ENCODE measurements around the gene KRT34. TPM values are rescaled to one million over a fixed set of nuclear protein-coding genes. Genes with fewer than 3 reads are reported as not detected.

The KRT34 gene
- total RNA-seq, 1 donor from 2014 or later: not detected

DNA sequence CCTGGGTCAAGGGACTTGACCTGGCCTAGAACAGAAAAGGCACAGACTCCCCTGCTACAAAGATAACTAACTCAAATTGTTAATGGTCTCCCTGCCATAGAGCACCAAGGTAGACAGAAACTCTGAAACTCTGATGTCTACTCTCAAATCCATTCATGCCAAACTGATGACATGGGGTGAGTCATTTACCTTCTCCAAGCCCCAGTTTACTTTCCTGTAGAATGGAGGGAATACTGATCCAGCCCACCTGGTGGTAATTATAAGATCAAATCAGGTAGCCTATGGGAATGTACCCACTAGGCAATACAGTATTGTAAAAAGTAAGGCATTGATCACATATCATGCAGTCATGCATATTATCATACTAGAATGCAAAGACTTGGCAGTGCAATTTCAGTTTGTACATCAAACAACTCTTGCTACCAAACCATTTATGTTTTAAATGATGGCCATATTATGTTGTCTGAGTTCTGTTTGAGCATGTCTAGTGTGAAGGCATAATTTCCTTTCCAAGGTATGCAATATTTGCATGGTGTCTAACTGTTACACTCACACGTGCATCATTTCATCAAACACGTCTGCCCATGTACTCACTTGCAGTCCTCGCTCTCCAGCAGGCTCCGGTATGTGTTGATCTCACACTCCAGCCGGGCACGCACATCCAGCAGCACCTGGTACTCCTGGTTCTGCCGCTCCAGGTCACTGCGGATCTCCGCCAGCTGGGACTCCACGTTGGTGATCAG is 12.3 kb upstream of the KRT34 start:
- Mint-ChIP-seq H3K4me1 (ENCODE audit: unreplicated experiment) (peaks cover 12% of the 10 kb centered on the region), H3K4me3 (no peak overlapping the region), H3K27me3 (no peaks in the 10 kb centered on the region), H3K36me3 (no peaks in the 10 kb centered on the region), H3K9me3 (no peaks in the 10 kb centered on the region), H3K27ac (no peak overlapping the region)
- no peak for TF ChIP-seq CTCF (conservative IDR thresholded peaks at IDR 0.05)
- no peak for DNase-seq (ENCODE audit: extremely low spot score, unreplicated experiment)

DNA sequence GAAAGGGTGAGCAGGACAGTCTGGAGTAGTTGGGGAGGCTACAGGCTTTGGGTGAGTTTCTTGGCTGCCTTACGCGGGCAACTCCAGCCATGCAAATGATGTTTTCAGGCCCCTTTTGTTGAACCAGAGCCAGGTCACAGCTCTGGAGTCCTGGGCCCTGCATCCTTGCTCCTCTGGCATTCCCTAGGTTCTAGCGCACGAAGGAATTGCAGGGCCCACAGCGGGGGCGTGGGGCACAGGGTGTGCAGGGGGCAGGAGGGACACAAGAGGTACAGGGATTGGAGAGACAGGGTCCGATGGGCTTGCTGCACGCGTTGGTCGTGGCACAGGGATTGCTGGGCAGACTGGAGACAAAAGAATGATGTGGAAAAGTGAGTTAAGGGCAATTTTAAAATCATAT is 11.7 kb upstream of the KRT34 start:
- Mint-ChIP-seq H3K9me3 (no peaks in the 10 kb centered on the region), H3K4me1 (ENCODE audit: unreplicated experiment) (peaks cover 12% of the 10 kb centered on the region), H3K4me3 (no peak overlapping the region), H3K27me3 (no peaks in the 10 kb centered on the region), H3K36me3 (no peaks in the 10 kb centered on the region), H3K27ac (no peak overlapping the region)
- DNase-seq (ENCODE audit: extremely low spot score, unreplicated experiment): no peak
- TF ChIP-seq CTCF (conservative IDR thresholded peaks at IDR 0.05): no peak

DNA sequence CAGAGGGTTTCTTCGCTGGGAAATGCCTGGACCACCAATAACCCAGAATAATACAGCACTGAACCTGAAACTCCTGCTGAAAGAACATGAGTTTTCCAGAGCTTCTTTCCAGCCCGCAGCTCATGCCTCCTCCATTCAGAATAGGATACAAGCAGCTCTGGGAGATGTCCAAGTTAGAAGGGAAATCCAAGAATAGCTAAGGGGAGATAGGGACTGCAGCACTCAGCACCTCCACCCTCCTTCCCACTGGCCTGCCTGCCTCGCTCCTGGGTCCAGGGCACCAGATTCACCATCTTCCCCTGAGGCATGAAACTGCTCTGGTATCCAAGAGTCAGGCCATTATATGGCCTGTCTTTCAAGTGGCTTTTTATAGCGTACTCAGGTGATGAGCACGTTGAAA is 11.2 kb upstream of the KRT34 start:
- H3K27ac Mint-ChIP-seq: no peak overlapping the region
- peaks cover 12% of the 10 kb centered on the region for H3K4me1 Mint-ChIP-seq (ENCODE audit: unreplicated experiment)
- no peaks in the 10 kb centered on the region for H3K27me3 Mint-ChIP-seq
- H3K9me3 Mint-ChIP-seq: no peaks in the 10 kb centered on the region
- no peak overlapping the region for H3K4me3 Mint-ChIP-seq
- DNase-seq (ENCODE audit: extremely low spot score, unreplicated experiment): no peak
- no peaks in the 10 kb centered on the region for H3K36me3 Mint-ChIP-seq
- no peak for TF ChIP-seq CTCF (conservative IDR thresholded peaks at IDR 0.05)

GRCh38 chr17:41392278-41392677 is 10.2 kb upstream of the KRT34 start:
- peaks cover 12% of the 10 kb centered on the region for H3K4me1 Mint-ChIP-seq (ENCODE audit: unreplicated experiment)
- no peaks in the 10 kb centered on the region for H3K27me3 Mint-ChIP-seq
- no peak overlapping the region for H3K4me3 Mint-ChIP-seq
- DNase-seq (ENCODE audit: extremely low spot score, unreplicated experiment): no peak
- no peak overlapping the region for H3K27ac Mint-ChIP-seq
- H3K36me3 Mint-ChIP-seq: no peaks in the 10 kb centered on the region
- no peak for TF ChIP-seq CTCF (conservative IDR thresholded peaks at IDR 0.05)
- H3K9me3 Mint-ChIP-seq: no peaks in the 10 kb centered on the region

- Mint-ChIP-seq H3K27me3 (no peaks in the 10 kb centered on the region), H3K4me3 (no peak overlapping the region), H3K27ac (no peak overlapping the region), H3K4me1 (ENCODE audit: unreplicated experiment) (peaks cover 12% of the 10 kb centered on the region), H3K36me3 (no peaks in the 10 kb centered on the region), H3K9me3 (peaks cover 3% of the 10 kb centered on the region)
- TF ChIP-seq CTCF (conservative IDR thresholded peaks at IDR 0.05): no peak
- no peak for DNase-seq (ENCODE audit: extremely low spot score, unreplicated experiment)
Observed at GRCh38 chr17:41391535-41391934, 9.4 kb upstream of the KRT34 start.
